Bone marrow (tissue), 2 donors: Measurements from ENCODE around the gene FAM43A.
A peak's percentile ranks its signal among the peaks of the same experiment; 100 is the strongest.

Source experiments
- DNase-seq, 2 donors: peaks; one replicate each; lab custom pipeline; 2025; lab: John Stamatoyannopoulos, UW

The FAM43A gene

DNA sequence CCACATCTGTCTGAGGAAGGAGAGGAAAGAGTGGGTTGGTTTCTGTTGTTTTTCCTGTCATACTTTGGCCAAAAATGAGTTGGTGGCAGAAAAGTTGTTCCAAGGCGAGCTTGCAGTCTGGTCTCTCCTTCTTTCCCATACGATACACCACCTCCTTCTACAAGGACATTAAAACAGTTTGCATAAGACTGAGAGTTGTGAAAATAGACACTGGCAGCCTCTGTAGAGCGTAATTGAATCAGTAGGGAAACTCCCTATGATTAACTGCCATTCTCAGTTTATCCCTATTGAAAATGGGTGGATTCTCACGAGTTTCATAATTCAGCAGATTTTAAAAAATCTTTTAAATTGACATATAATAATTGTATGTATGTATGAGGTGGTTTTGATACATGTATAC lies 10.0 kb upstream of the FAM43A start:
- no peak for DNase-seq

- DNase-seq, result no peak
Observed at GRCh38 chr3:194676471-194676870, 9.2 kb upstream of the FAM43A start.

DNA sequence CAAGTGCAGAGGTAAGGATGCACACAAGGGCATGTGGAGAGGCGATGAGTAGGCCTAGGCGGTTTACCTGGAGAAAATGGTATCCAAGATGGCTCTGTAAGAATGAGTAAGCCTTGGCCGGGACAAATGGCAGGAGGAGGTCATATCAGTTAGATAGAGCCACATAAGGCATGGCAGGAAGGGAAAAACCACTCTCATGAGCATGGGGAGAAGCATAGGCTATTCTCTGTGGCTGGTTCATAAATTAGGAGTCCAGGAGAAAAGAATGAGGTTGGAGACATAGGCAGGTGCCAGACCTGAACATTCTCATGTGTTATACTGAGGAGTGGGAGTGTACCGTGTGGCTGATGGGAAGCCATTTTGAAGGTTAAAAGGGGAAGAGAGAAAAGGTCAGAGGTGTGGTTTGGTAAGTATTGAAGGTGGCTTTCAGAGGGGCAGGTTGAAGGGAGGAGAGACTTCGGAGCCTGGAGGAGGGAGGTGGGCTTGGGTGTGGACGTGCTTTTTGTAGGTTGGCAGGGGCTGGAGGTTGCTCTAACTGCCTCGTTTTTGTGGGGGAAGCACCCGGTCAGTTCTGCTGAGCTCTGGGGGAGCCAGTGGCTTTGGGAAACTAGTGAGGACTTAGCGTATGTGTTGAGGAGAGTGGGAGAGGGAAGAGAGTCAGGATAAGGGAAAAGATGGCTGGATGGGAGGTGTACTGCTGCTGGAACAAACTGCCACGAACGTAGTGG lies 4.6 kb upstream of the FAM43A start:
- no peak for DNase-seq

DNA sequence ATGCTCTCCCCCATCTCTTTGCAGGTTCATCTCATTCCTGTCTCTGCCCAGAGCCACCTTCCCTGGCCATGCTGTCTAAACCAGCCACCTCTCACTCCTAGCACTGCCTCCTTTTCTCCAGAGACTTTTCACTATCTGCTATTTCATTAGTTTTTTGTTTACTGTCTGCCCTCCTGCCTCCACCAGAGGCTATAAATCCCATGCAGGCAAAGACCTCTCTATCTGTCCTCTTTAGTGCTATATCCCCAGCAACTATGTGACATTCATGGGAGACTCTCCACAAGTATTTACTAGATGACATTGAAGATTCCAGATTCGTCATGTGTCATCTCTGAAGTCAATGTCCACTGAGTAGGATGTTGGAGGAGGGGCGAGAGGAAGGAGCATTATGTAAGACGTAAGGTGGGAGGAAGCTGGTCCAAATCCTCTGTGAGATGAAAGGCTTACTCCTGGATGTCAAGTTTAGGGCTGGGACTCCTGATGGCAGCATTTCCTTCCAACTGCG lies 3.4 kb upstream of the FAM43A start:
- no peak for DNase-seq

DNA sequence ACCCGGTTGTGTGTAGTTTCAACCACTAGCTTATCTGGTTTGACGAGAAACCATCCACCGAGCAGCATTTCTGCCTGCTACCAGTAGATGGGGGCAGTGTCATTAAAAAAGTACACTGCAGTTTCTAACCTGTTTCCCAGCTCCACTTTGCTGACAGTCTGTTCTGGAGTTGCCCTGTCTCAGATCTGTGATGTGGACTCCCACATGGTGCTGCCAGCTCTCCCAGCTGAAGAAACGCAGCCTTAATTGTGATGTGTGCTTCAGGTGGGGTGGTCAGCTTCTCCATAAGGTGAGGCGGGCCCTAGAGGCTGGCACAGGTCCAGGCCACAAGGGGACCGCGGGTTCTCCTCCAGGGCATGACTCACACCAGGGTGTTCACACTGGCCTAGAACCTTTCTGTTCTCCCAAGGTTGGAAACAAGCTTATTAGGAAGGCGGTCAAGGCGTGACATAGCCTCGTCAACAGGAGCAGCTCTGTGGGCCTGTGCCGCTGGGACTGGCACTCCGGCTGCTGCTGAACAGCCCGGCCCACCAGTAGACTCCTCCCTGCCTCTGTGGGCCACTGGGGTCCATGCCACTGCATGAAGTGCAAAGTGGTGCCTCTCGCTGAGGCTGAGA lies 2.9 kb upstream of the FAM43A start:
- peak; percentile 24 to 68 for DNase-seq

- DNase-seq, result no peak
Observed at GRCh38 chr3:194683380-194683779, 2.3 kb upstream of the FAM43A start.

DNA sequence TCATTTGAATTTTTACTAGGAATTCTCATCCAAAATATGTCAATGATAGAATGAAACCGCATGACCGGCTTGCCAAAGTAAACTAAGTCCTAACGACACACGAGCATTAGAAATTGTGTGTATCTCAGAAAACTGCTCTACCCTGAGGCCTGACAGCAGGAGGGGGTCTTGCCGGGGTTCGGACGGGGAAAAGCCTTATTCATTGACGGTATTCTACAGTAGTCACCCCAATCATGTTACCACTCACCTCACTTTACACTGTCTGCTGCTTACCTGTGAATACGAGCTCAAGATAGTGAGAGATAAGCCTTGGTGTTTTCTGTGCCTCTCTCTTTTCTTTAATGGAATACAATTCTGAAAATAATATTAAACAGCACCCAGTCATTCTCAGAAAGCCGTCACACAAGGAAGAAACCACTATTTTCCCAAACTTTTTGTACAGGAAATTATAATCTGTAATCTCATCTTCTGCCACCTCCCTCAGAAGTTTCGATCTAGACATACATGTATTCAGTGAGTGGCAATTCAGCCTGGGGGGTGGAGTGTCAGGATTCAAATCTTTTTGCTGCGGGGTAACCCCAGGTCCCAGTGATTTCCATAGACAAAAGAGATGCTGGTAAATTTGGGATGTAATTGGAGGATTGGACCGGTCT lies 492 bp upstream of the FAM43A start:
- no peak for DNase-seq

DNA sequence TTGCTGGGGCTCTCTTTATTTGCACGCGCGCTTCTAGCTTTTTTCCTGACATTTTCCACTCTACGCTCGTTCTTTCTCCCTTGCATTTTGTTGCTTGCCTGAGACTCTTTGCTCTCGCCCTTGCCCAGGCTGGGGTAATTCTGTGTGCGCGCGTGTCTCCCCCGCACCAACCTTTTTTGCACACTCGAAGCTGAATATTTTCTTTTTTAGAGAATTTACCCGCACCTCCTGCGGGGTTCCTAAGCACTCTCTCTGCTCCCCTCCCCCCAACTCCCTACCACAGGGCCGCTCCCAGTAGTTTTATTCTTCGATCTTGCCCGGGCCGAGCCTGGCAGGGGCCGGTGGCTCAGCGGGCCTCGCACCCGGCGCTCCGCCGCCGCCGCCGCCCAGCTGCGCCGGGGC lies 732 bp downstream of the FAM43A start:
- no peak for DNase-seq

DNA sequence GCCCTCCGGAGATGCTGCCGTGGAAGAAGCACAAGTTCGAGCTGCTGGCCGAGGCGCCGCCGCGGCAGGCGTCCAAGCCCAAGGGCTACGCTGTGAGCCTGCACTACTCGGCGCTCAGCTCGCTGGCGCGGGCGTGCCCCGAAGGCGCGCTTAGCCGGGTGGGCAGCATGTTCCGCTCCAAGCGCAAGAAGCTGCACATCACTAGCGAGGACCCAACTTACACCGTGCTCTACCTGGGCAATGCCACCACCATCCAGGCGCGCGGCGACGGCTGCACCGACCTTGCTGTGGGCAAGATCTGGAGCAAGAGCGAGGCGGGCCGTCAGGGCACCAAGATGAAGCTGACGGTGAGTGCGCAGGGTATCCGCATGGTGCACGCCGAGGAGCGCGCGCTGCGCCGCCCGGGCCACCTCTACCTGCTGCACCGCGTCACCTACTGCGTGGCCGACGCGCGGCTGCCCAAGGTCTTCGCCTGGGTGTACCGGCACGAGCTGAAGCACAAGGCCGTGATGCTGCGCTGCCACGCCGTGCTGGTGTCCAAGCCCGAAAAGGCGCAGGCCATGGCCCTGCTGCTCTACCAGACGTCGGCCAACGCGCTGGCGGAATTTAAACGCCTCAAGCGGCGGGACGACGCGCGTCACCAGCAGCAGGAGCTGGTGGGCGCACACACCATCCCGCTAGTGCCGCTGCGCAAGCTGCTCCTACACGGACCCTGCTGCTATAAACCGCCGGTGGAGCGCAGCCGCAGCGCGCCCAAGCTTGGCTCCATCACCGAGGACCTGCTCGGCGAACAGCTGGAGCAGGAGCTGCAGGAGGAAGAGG lies 1.3 kb downstream of the FAM43A start:
- no peak for DNase-seq

DNA sequence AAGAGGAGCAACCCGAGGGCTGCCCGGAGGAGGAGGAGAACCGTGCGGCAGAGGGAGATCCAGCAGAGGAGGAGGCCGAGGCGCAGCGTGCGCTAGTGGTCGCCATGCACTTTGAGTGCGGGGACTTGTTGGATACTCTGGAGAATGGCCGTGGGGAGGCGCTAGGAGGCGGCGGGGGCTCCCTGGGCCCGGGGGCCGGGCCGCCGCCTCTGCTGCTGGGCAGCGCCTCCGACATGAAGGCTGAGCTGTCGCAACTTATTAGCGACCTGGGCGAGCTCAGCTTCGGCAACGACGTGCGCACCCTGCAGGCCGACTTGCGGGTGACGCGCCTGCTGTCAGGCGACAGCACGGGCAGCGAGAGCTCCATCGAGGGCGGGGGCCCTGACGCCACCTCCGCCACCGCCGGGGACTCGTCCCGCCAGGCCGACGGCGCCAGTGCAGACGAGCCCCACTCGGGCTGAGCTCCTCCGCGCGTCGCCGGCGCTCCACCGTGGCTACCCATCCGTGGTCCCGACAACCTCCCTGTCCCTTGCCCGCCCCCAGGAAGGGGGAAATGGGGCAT lies 2.0 kb downstream of the FAM43A start:
- peak; percentile 19 to 45 for DNase-seq

DNA sequence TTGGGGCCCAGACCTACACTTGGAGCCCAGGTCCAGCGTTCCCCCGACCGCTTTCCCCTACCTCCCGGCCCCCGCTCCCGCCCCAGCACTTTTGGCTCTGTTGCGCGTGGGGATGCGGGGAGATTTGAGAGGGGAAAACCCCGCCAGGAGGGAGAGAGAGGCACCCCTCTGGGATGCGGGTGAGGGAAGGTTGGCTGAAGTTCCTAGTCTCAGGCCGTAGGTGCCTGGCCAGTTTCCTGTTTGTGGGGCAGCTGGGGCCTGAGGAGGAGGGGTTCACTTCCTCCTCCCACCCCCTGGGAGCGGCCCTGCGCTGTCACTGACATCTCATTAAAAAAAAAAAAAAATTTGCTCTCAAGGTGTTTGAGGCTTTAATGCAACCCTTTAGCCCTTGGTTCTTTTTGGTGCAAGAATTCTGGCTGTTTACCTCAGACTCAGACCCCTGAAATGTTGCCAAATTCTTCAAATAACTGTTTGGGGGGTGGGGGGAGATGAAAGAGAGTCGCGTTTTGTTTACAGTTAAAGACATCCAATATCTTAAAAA lies 2.6 kb downstream of the FAM43A start:
- DNase-seq, result peak; percentile 24 to 45

DNA sequence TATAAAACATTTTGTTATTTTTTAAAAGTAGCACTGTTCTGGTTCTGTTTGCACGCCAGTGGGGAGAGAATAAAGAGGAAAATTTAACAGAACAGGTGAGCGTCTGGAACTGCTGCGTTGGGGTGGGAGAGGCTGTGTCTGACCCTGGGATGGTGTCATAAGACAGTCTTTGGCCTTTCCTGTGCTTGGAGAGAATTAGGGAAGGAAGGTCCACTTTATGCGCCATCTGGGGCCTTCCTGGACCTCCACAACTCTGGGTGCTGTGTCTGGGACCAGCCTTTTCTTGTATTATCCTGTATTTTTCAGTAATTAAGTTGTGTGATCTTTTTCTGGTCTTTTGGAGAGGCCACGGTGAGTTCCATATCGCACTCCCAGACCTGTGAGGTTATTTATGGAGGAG lies 3.3 kb downstream of the FAM43A start:
- DNase-seq, result no peak

DNA sequence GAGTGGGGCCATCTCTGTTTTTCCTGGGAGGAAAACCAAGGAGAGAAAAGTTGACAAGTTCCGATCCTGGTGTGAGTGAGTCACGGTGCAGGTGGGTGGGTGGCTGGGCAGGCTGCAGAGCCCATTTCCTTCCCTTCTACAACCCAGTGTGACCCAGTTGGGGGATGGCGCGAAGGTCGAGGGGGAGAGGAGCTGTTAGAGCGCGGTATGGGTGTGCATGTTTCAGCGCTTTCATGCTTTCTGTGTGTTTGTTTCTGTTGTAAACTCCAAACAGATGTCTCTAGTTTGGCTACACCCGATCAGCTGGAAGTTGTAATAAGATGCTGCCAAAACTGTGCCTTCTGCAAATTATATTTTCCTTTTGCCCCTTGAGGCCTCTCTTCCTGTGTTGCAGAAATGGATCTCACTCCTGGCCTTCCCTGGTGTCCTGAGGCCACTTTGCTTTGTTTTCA lies 3.8 kb downstream of the FAM43A start:
- DNase-seq, result no peak

DNA sequence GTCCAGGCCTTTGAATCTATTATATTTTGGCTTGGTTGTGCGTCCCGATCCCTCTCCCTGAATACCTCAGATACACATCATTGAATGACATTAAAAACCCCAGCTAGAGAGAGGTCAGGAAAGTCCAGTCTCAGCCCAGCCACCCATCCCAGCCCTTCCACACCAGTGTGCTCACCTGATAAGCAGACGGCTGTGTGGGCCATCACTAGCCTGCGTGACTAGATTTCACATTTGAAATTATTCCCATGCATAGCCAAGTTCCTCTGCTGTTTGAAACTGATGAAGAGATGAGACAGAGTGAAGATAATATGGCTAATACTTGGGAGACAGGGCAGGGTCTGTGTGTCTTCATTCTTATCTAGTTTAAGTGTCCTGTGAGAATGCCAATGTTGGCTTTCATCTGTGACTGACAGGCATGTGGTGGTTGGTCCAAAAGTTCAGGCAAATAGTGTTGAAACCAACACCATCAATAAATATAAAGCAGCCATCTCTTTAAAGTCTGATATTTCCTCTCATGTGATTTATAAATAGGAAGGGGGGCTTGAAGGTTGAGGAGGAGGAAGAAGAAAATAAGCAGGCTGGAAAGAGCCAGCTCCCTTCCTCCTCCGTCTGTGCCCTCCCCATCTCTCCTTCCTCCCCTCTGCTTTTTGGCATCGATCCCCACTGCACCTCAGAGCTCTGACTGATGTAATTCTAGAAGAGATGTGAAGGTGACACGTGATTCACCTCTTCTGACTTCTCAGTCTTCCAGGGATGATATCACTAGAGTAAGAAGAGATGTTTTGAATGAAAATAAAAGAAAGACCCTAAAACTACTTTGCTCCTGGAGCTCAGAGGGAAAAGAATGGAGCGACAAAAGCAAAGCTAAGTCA lies 5.1 kb downstream of the FAM43A start:
- DNase-seq, result no peak

GRCh38 chr3:194691481-194692283 lies 6.0 kb downstream of the FAM43A start:
- DNase-seq, result no peak

DNA sequence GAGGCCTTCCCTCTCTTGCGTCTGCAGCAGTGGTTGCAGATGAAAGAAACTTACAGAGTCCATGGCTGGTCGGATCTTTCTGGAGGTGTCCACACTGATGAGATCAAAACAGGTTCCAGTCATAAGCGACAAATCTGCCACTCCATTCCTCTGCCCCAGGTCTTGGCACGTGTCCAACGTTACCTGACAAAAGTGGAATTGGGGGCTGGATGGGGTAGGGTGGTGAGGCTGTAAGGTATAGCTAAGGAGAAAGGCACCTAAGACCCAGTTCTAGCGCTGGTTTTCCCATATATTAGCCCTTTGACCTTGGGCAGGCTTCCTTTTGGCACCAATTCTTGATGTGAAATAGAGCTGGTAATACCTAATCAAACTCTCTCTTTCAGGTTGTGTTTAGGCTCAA lies 11.0 kb downstream of the FAM43A start:
- DNase-seq, result no peak

- no peak for DNase-seq
Observed at GRCh38 chr3:194702545-194702944, 16.9 kb downstream of the FAM43A start.

- no peak for DNase-seq
Observed at GRCh38 chr3:194705227-194705626, 19.5 kb downstream of the FAM43A start.

DNA sequence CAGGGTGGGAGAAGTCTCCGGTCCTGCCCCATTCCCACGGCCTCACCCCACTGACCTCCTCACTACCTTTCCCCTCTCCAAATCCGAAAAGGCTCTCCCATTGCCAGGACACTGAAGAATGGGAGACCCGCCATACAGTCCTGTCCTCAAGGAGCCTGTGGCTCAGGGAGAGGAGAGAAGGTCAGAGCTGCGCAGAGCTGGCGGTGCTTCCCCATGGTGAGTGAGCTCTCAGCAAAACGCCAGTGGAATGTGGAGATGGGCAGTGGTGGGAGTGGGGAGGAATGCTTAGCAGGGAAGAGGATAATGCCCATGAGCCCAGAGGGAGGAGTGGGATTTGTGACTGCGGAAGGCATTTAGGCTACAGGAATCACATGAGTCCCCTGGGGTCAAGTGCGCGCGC lies 20.1 kb downstream of the FAM43A start:
- no peak for DNase-seq

- no peak for DNase-seq
Observed at GRCh38 chr3:194707147-194707540, 21.5 kb downstream of the FAM43A start.
